HepG2 (cell line): ENCODE results near the gene MIEF1.

Experiments
- PHF8 ChIP-seq: sonication (generic); formaldehyde crosslinking; IDR thresholded peaks from 2 replicates; pipeline ENCODE4 v1.5.0; 2020; ENCODE audit warnings: missing genetic modification reagents
- POLR2AphosphoS5 ChIP-seq: IDR thresholded peaks from 2 replicates; pipeline ENCODE4 v1.6.1; 2012; ENCODE audit warnings: low read depth, low read length
- SMAD3 ChIP-seq: sonication (generic); formaldehyde crosslinking; IDR thresholded peaks from 2 replicates; pipeline ENCODE4 v1.4.0; 2020; ENCODE audit warnings: missing genetic modification reagents
- ZNF143 ChIP-seq: sonication (generic); formaldehyde crosslinking; IDR thresholded peaks from 2 replicates; pipeline ENCODE4 v1.4.0; 2020; ENCODE audit warnings: missing genetic modification reagents
- ZNF784 ChIP-seq: sonication (generic); formaldehyde crosslinking; IDR thresholded peaks from 2 replicates; pipeline ENCODE4 v1.5.1; 2020; ENCODE audit warnings: missing genetic modification reagents, mild to moderate bottlenecking, borderline replicate concordance

- TF ChIP-seq SMAD3 (CRISPR knock-in tag) (no peak), ZNF784 (CRISPR knock-in tag) (no peak), POLR2AphosphoS5 (peak; percentile 31; the same call in 1 of the 2 replicates), PHF8 (CRISPR knock-in tag) (no peak), ZNF143 (CRISPR knock-in tag) (no peak)
Observed at GRCh38 chr22:39524753-39525657, 22.9 kb downstream of the MIEF1 start.
